OCI-LY7 (cell line): ENCODE data around the gene RAB22A.
"Not testable (repeated sequence)": the region's sequence is repeated elsewhere in the genome, so short reads cannot be mapped to it uniquely, and the experiment has no call there.

Experiments used
- EZH2phosphoT487 ChIP-seq: fragments of 200-600 bp; sonication (generic); IDR thresholded peaks from 2 replicates; pipeline ENCODE4 v1.6.1; 2018; ENCODE audit warnings: low read depth, borderline replicate concordance, mild to moderate bottlenecking, mixed run types, antibody characterized with exemption, low read length, moderate library complexity, mixed read lengths
- TF ChIP-seq, protein P1 (sequence below): fragments of 200-600 bp; sonication (generic); conservative IDR thresholded peaks from 2 replicates; pipeline ENCODE4 v1.5.1; 2014; ENCODE audit warnings: mild to moderate bottlenecking, antibody characterized with exemption, low read length, moderate library complexity, mixed read lengths

DNA sequence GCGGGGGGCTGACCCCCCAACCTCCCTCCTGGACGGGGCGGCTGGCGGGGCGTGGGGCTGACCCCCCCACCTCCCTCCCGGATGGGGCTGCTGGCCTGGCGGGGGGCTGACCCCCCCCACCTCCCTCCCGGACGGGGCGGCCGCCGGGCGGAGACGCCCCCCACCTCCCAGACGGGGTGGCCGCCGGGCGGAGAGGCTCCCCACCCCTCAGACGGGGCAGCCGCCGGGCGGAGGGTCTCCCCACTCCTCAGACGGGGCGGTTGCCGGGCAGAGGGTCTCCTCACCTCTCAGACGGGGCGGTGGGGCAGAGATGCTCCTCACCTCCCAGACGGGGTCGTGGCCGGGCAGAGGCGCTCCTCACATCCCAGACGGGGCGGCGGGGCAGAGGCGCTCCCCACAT lies 104.7 kb downstream of the RAB22A start:
- TF ChIP-seq, protein P1, sequence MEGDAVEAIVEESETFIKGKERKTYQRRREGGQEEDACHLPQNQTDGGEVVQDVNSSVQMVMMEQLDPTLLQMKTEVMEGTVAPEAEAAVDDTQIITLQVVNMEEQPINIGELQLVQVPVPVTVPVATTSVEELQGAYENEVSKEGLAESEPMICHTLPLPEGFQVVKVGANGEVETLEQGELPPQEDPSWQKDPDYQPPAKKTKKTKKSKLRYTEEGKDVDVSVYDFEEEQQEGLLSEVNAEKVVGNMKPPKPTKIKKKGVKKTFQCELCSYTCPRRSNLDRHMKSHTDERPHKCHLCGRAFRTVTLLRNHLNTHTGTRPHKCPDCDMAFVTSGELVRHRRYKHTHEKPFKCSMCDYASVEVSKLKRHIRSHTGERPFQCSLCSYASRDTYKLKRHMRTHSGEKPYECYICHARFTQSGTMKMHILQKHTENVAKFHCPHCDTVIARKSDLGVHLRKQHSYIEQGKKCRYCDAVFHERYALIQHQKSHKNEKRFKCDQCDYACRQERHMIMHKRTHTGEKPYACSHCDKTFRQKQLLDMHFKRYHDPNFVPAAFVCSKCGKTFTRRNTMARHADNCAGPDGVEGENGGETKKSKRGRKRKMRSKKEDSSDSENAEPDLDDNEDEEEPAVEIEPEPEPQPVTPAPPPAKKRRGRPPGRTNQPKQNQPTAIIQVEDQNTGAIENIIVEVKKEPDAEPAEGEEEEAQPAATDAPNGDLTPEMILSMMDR = not testable (repeated sequence)
- not testable (repeated sequence) for TF ChIP-seq EZH2phosphoT487
